Activated CD4-positive, alpha-beta memory T cell treated with anti-CD3 and anti-CD28 coated beads for 36 hours (primary cell): ENCODE data around the gene PTPN14. TPM values are rescaled to one million over a fixed set of nuclear protein-coding genes. Genes with fewer than 3 reads are reported as not detected.

ENCODE experiments used
- CTCF ChIA-PET: fragments of 350-600 bp; sonication (Branson Sonifier 250); formaldehyde crosslinking; loops from one replicate; lab custom pipeline; 2021; ENCODE audit warnings: antibody characterized with exemption, inconsistent platforms; lab: Charles Lee
- POLR2A ChIA-PET: fragments of 350-600 bp; sonication (Branson Sonifier 250); formaldehyde crosslinking; loops from one replicate; lab custom pipeline; 2021; ENCODE audit warnings: antibody characterized with exemption; lab: Charles Lee
- DNase-seq: peaks from one replicate; pipeline ENCODE4 v3.0.0-alpha.2; 2020
- H3K27ac Mint-ChIP-seq: one replicate; pipeline ENCODE4 v1.8.0; 2021; ENCODE audit warnings: mixed read lengths
- H3K27me3 Mint-ChIP-seq: one replicate; pipeline ENCODE4 v1.8.0; 2021; ENCODE audit warnings: mixed read lengths
- H3K36me3 Mint-ChIP-seq: one replicate; pipeline ENCODE4 v1.8.0; 2021; ENCODE audit warnings: mixed read lengths
- H3K4me1 Mint-ChIP-seq: one replicate; pipeline ENCODE4 v1.8.0; 2021; ENCODE audit warnings: low read depth, mixed read lengths
- H3K4me3 Mint-ChIP-seq: one replicate; pipeline ENCODE4 v1.8.0; 2021; ENCODE audit warnings: mild to moderate bottlenecking, mixed read lengths
- H3K9me3 Mint-ChIP-seq: one replicate; pipeline ENCODE4 v1.8.0; 2021; ENCODE audit warnings: mixed read lengths
- intact Hi-C: fragments of 100-400 bp; cut with micrococcal nuclease; formaldehyde crosslinking; loops from one replicate; pipeline ENCODE4 v1.15.1; 2023
- total RNA-seq, 2 experiments: library from RNA; stranded (reverse); gene quantifications; one replicate each; pipeline ENCODE4 v1.2.3, GENCODE V29; 2021

The PTPN14 gene
- total RNA-seq, 2 experiments from 2014 or later: 1.0 to 1.1 TPM

DNA sequence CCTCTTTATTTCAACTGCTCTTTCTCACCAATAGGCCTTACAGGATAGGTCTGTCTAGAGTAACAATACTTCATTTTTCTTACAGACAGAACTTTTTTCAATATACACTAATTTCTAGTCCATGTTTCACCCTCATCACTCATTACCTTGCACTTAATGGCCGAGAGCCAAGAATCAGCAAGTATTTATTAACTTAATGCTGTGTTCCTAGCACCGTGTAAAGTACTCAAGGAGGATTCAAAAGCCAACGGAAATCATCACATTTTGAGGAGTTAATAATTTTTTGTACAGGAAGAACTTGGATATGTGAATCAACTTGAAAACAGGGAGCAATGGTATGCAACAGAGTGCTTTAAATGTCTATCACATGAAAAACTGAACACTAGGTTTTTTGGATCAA is 102.0 kb downstream of the PTPN14 start:
- intact Hi-C loops: no loop called here
- Mint-ChIP-seq H3K4me1 (peaks cover 18% of the 10 kb centered on the region), H3K27me3 (peaks cover 5% of the 10 kb centered on the region), H3K36me3 (no peaks in the 10 kb centered on the region), H3K9me3 (no peaks in the 10 kb centered on the region), H3K27ac (no peak overlapping the region), H3K4me3 (no peak overlapping the region)
- no peak for DNase-seq
- ChIA-PET POLR2A (no interaction called here), CTCF (no interaction called here)

DNA sequence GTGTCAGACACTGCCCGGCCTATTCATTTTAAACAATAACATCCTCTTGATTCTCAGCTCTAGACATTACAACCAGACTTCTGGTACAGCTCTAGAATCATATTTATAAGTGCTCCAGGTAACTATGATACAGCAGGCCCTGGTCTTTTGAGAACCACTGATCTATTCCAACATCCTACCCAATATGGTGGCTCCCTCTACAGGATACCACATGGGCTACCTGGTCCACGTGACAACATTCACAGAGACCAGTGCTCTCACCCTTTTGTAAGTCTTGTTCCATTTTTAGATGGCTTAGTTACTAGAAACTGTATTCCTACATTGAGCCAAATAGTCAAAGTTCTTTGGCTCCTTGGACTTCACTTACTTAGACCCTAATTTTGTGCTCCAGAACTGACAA is 102.9 kb downstream of the PTPN14 start:
- H3K27me3 Mint-ChIP-seq: peaks cover 5% of the 10 kb centered on the region
- DNase-seq: no peak
- ChIA-PET CTCF (no interaction called here), POLR2A (interaction anchor here (1.2 kb wide), 1 partner anchor 9 kb away, joined by 4 read pairs; no protein-coding TSS in a partner anchor)
- H3K4me3 Mint-ChIP-seq: no peak overlapping the region
- H3K27ac Mint-ChIP-seq: no peak overlapping the region
- H3K36me3 Mint-ChIP-seq: no peaks in the 10 kb centered on the region
- H3K4me1 Mint-ChIP-seq: peaks cover 18% of the 10 kb centered on the region
- H3K9me3 Mint-ChIP-seq: no peaks in the 10 kb centered on the region
- intact Hi-C loops: no loop called here

- Mint-ChIP-seq H3K4me3 (no peak overlapping the region), H3K27me3 (peaks cover 2% of the 10 kb centered on the region), H3K27ac (no peak overlapping the region), H3K36me3 (no peaks in the 10 kb centered on the region), H3K4me1 (peaks cover 18% of the 10 kb centered on the region), H3K9me3 (no peaks in the 10 kb centered on the region)
- DNase-seq: no peak
- CTCF ChIA-PET: no interaction called here
- POLR2A ChIA-PET: no interaction called here
- intact Hi-C loops: loop anchor here (2.0 kb wide), 1 partner anchor 19 kb away; no protein-coding TSS in a partner anchor
Observed at GRCh38 chr1:214447557-214447871, 103.9 kb downstream of the PTPN14 start.

GRCh38 chr1:214446772-214447556 is 104.4 kb downstream of the PTPN14 start:
- CTCF ChIA-PET: no interaction called here
- no peaks in the 10 kb centered on the region for H3K9me3 Mint-ChIP-seq
- peaks cover 2% of the 10 kb centered on the region for H3K27me3 Mint-ChIP-seq
- POLR2A ChIA-PET: no interaction called here
- H3K4me3 Mint-ChIP-seq: no peak overlapping the region
- intact Hi-C loops: loop anchor here (2.0 kb wide), 1 partner anchor 18 kb away; no protein-coding TSS in a partner anchor
- peaks cover 18% of the 10 kb centered on the region for H3K4me1 Mint-ChIP-seq
- no peak overlapping the region for H3K27ac Mint-ChIP-seq
- DNase-seq: no peak
- H3K36me3 Mint-ChIP-seq: no peaks in the 10 kb centered on the region

DNA sequence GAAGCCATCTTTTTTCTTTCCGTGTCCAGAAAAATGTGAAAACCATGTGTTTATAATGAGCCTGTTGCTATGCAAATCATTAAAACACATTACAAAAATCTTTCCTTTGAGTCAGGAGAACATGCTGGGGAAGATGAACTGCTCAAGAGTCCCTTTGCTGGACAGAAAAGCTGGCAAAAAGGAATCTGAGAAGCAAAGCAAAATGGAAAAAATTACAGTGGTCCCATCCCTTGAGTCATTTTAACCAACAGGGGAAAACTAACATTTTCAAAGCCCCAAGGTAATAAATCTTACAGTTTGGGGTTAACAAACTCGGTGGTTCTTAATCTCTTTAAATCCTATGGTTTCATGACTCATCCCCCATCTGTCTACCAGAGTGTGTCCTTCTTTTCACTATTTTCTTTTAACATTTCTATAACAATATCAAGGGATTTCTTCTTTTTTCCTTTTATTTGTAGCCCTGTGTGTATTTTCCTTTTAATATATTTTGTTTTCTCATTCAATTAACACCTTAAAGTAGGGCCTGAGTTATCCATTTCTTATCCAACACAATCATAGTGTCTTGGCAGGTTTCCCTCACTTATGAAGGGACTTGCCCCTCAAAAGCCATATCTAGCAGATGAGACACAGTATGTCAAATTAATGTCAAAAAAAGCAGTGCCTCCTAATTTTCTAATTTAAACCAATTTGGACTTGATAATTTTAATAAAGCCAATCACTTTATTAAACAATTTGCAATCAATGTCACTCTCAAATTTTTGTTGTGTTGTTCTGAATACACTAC is 105.4 kb downstream of the PTPN14 start:
- intact Hi-C loops: loop anchor here (2.0 kb wide), 1 partner anchor 17 kb away; no protein-coding TSS in a partner anchor
- Mint-ChIP-seq H3K36me3 (no peaks in the 10 kb centered on the region), H3K27me3 (no peaks in the 10 kb centered on the region), H3K27ac (peak overlapping the region; percentile 64), H3K9me3 (no peaks in the 10 kb centered on the region), H3K4me1 (peaks cover 19% of the 10 kb centered on the region), H3K4me3 (no peak overlapping the region)
- ChIA-PET CTCF (no interaction called here), POLR2A (no interaction called here)
- no peak for DNase-seq

- POLR2A ChIA-PET: no interaction called here
- Mint-ChIP-seq H3K27ac (no peak overlapping the region), H3K36me3 (no peaks in the 10 kb centered on the region), H3K27me3 (no peaks in the 10 kb centered on the region), H3K4me3 (no peak overlapping the region), H3K9me3 (no peaks in the 10 kb centered on the region), H3K4me1 (peaks cover 27% of the 10 kb centered on the region)
- CTCF ChIA-PET: no interaction called here
- no peak for DNase-seq
- intact Hi-C loops: no loop called here
Observed at GRCh38 chr1:214445199-214445598, 106.2 kb downstream of the PTPN14 start.

GRCh38 chr1:214444182-214444939 is 107.0 kb downstream of the PTPN14 start:
- H3K36me3 Mint-ChIP-seq: no peaks in the 10 kb centered on the region
- CTCF ChIA-PET: interaction anchor here (0.7 kb wide), 1 partner anchor 11 kb away, joined by 3 read pairs; no protein-coding TSS in a partner anchor
- H3K27ac Mint-ChIP-seq: no peak overlapping the region
- no peaks in the 10 kb centered on the region for H3K27me3 Mint-ChIP-seq
- POLR2A ChIA-PET: no interaction called here
- H3K4me1 Mint-ChIP-seq: peaks cover 35% of the 10 kb centered on the region
- no peak for DNase-seq
- H3K9me3 Mint-ChIP-seq: no peaks in the 10 kb centered on the region
- no peak overlapping the region for H3K4me3 Mint-ChIP-seq
- intact Hi-C loops: no loop called here

- Mint-ChIP-seq H3K36me3 (no peaks in the 10 kb centered on the region), H3K4me3 (no peak overlapping the region), H3K9me3 (no peaks in the 10 kb centered on the region), H3K4me1 (peaks cover 50% of the 10 kb centered on the region), H3K27me3 (no peaks in the 10 kb centered on the region), H3K27ac (peak overlapping the region; percentile 96)
- intact Hi-C loops: no loop called here
- no peak for DNase-seq
- ChIA-PET POLR2A (no interaction called here), CTCF (no interaction called here)
Observed at GRCh38 chr1:214441119-214441518, 110.3 kb downstream of the PTPN14 start.

- DNase-seq: no peak
- peaks cover 1% of the 10 kb centered on the region for H3K27me3 Mint-ChIP-seq
- H3K27ac Mint-ChIP-seq: peak overlapping the region; percentile 96
- intact Hi-C loops: no loop called here
- CTCF ChIA-PET: interaction anchor here (1.3 to 2.3 kb wide), 2 partner anchors 11 to 162 kb away, joined by 3 to 6 read pairs; partner anchors contain the start of gene CENPF
- H3K4me3 Mint-ChIP-seq: no peak overlapping the region
- POLR2A ChIA-PET: interaction anchor here (0.9 to 2.2 kb wide), 3 partner anchors 11 to 36 kb away, joined by 3 to 9 read pairs (median 8); no protein-coding TSS in a partner anchor
- H3K36me3 Mint-ChIP-seq: no peaks in the 10 kb centered on the region
- no peaks in the 10 kb centered on the region for H3K9me3 Mint-ChIP-seq
- H3K4me1 Mint-ChIP-seq: peaks cover 44% of the 10 kb centered on the region
Observed at GRCh38 chr1:214440219-214440965, 111.0 kb downstream of the PTPN14 start.

- CTCF ChIA-PET: interaction anchor here (0.9 to 2.3 kb wide), 4 partner anchors 12 to 163 kb away, joined by 3 to 6 read pairs (median 4); partner anchors contain the start of gene CENPF
- H3K36me3 Mint-ChIP-seq: no peaks in the 10 kb centered on the region
Observed at GRCh38 chr1:214439352-214440119, 111.9 kb downstream of the PTPN14 start.

More at GRCh38 chr1:214439352-214440119, 111.9 kb downstream of the PTPN14 start:
- peak overlapping the region; percentile 44 for H3K4me3 Mint-ChIP-seq
- peaks cover 1% of the 10 kb centered on the region for H3K27me3 Mint-ChIP-seq
- peak; percentile 81 for DNase-seq
- peak overlapping the region; percentile 96 for H3K27ac Mint-ChIP-seq
- intact Hi-C loops: loop anchor here (1.0 to 5.0 kb wide), 10 partner anchors 11 to 603 kb away; partner anchors contain the start of genes CENPF and SMYD2
- POLR2A ChIA-PET: interaction anchor here (0.8 to 2.2 kb wide), 4 partner anchors 9 to 35 kb away, joined by 3 to 9 read pairs (median 6); no protein-coding TSS in a partner anchor
- H3K4me1 Mint-ChIP-seq: peaks cover 41% of the 10 kb centered on the region
- H3K9me3 Mint-ChIP-seq: no peaks in the 10 kb centered on the region
